ENCODE results near the gene RASA2.
A peak's percentile ranks its signal among the peaks of the same experiment; 100 is the strongest.

Gene RASA2

GRCh38 chr3:141648055-141648910, 161.5 kb downstream of the RASA2 start:
- no peak for DNase-seq

DNA sequence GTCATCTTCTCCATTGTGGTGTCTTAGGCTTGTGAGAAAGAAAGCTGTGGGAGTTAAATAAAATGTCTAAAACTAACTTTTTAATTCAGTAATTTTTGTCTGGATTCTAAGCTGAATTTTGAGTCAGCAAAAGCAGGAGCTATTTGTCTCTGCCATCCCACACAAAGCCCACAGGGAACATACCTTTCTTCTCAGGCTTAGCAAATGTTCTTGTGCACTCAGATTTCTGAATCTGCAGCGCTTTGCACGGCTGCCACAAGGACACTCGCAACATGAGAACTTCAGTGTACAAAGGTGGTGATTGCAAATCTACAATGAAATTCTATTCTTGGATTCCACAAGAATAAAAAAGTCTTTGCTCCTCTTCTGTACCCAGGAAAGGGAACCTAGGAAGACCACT, 163.0 kb downstream of the RASA2 start:
- DNase-seq = no peak

- DNase-seq = no peak
Observed at GRCh38 chr3:141650783-141651182, 164.0 kb downstream of the RASA2 start.

DNA sequence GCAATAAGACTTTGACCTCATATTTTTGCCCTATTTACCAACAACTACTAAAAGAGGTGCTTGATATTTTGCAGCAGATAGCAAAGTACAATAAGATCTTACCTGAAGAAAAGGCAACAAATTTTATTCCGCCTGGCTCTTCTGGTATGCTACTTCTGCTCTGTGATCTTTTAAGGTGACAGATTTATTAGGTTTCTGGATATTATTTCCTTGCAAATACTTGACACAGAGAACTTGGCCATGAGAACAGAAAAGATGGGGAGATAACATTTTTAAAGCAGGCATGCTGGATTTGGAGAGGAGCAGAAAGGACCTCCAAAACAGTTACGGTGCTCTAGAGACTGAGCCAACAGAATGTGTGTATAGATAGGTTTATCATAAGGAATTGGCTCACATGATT, 164.6 kb downstream of the RASA2 start:
- no peak for DNase-seq

GRCh38 chr3:141652349-141652748, 165.5 kb downstream of the RASA2 start:
- DNase-seq = no peak

DNA sequence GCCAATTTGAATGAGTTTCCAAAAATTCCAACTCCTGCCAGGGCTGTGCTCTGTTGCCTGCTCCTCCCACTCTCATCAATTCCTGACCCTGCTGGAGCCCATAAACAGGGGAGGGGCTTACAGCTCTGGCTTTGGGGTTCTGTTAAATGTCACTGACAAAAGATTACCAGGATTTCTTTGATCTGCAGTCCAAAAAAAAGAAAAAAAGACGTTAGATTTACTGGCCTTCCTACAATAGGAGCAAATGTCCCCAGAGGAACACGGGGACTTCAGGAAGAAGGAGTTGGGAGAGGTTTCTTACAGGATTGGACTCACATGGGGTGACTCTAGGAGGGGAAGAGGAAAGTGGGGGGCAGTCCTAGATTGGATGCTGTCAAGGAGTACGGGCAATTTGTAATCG, 167.0 kb downstream of the RASA2 start:
- no peak for DNase-seq

- DNase-seq = no peak
Observed at GRCh38 chr3:141655801-141656200, 169.0 kb downstream of the RASA2 start.

DNA sequence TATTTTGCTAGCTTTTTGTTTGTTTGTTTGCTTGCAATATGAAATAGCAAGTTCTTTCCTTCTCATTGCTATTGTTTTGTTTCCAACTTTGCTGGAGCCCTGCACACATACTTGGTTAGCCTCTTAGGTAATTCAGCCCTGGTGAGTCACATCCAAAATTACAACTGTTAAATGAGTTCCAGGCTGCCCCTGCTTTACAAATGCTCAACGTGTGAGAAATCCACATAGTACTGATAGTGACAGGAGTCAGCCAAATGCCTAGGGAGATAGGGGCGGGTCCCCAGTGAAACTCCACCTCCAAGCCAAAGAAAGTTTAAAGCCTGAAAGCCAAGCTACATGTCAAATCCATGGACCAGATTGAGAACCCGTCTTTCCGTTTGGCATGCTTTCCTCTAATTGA, 169.9 kb downstream of the RASA2 start:
- DNase-seq = no peak

- no peak for DNase-seq
Observed at GRCh38 chr3:141657516-141657915, 170.7 kb downstream of the RASA2 start.

- peak; percentile 26 for DNase-seq
Observed at GRCh38 chr3:141659821-141660613, 173.2 kb downstream of the RASA2 start.

- DNase-seq = no peak
Observed at GRCh38 chr3:141660614-141660947, 173.8 kb downstream of the RASA2 start.

- DNase-seq = no peak
Observed at GRCh38 chr3:141661229-141662196, 174.7 kb downstream of the RASA2 start.

DNA sequence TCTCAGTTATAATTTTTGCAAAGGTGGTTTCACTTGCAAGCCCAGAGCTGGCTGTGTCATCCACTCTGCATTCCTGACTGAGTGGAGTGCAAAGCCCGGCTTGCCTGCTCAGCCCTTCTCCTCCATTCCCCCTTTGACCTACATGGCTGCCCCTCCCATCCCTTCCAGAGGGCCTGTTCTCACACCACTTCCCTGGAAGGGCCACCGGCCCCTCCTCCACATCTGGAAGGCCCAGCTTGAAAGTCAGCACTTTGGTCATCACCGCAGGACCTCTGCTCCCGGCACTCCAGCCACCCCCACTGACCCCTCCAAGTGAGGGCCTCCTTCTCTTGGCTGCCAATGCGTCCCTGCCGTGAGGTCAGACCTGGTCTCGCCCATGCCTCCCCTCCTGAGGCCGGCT, 177.2 kb downstream of the RASA2 start:
- no peak for DNase-seq

Measured in NCI-H1417 treated with DMSO at 0.1 percent for 48 hours (cell line).